SK-N-SH (cell line): ENCODE measurements around the gene IPO4.

Experiments used
- CTCF ChIP-seq: fragments of 200-600 bp; sonication (generic); IDR thresholded peaks from 2 replicates; pipeline ENCODE4 v1.6.1; 2017; ENCODE audit warnings: antibody characterized with exemption, mild to moderate bottlenecking, moderate library complexity
- EP300 ChIP-seq, 2 experiments: IDR thresholded peaks; 2 replicates each; pipeline versions ENCODE4 v1.4.0 to v1.6.1; 2012; ENCODE audit warnings: borderline replicate concordance in 1 of 2, low read depth in 1 of 2, low read length in 1 of 2
- EZH2phosphoT487 ChIP-seq: fragments of 200-600 bp; sonication (generic); IDR thresholded peaks from 2 replicates; pipeline ENCODE4 v1.6.1; 2017; ENCODE audit warnings: low read depth, mixed run types, mild to moderate bottlenecking, antibody characterized with exemption, moderate library complexity, borderline replicate concordance
- FOXM1 ChIP-seq: IDR thresholded peaks from 2 replicates; pipeline ENCODE4 v1.4.0; 2012; ENCODE audit warnings: low read depth, mild to moderate bottlenecking
- GATA2 ChIP-seq: sonication (generic); formaldehyde crosslinking; IDR thresholded peaks from 2 replicates; pipeline ENCODE4 v1.5.0; 2020; ENCODE audit warnings: mild to moderate bottlenecking, missing genetic modification reagents
- POLR2AphosphoS5 ChIP-seq: IDR thresholded peaks from 2 replicates; pipeline ENCODE4 v1.6.1; 2012; ENCODE audit warnings: low read depth, low read length
- RFX5 ChIP-seq: IDR thresholded peaks from 2 replicates; pipeline ENCODE4 v1.6.1; 2012; ENCODE audit warnings: mild to moderate bottlenecking, improper control_type of control experiment, low read length
- SIN3A ChIP-seq: IDR thresholded peaks from 2 replicates; pipeline ENCODE4 v1.6.1; 2012; ENCODE audit warnings: low read depth, mild to moderate bottlenecking, low read length, moderate library complexity, borderline replicate concordance
- SMC3 ChIP-seq: IDR thresholded peaks from 2 replicates; pipeline ENCODE4 v1.6.1; 2012; ENCODE audit warnings: low read depth, low read length, improper control_type of control experiment
- TAF1 ChIP-seq: IDR thresholded peaks from 2 replicates; pipeline ENCODE4 v1.6.1; 2012; ENCODE audit warnings: low read depth, mild to moderate bottlenecking, low read length, moderate library complexity, borderline replicate concordance
- TEAD4 ChIP-seq: IDR thresholded peaks from 2 replicates; pipeline ENCODE4 v1.4.0; 2012; ENCODE audit warnings: mild to moderate bottlenecking, borderline replicate concordance; ENCODE audit not compliant: insufficient read depth
- USF2 ChIP-seq: fragments of 150-350 bp; IDR thresholded peaks from 2 replicates; pipeline ENCODE4 v1.6.1; 2017; ENCODE audit warnings: antibody characterized with exemption, low read length, low read depth, borderline replicate concordance
- TF ChIP-seq, protein P1 (sequence below): IDR thresholded peaks from 2 replicates; pipeline ENCODE4; 2012

- no peak for TF ChIP-seq USF2
- no peak for TF ChIP-seq CTCF
- no peak for TF ChIP-seq TEAD4
- TF ChIP-seq, protein P1, sequence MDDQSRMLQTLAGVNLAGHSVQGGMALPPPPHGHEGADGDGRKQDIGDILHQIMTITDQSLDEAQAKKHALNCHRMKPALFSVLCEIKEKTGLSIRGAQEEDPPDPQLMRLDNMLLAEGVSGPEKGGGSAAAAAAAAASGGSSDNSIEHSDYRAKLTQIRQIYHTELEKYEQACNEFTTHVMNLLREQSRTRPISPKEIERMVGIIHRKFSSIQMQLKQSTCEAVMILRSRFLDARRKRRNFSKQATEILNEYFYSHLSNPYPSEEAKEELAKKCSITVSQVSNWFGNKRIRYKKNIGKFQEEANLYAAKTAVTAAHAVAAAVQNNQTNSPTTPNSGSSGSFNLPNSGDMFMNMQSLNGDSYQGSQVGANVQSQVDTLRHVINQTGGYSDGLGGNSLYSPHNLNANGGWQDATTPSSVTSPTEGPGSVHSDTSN = no peak
- TF ChIP-seq EP300 (IDR thresholded peaks at IDR 0.05; ENCODE audit: borderline replicate concordance in 1 of 2, low read depth in 1 of 2, low read length in 1 of 2) = no peak
- no peak for TF ChIP-seq FOXM1
- no peak for TF ChIP-seq POLR2AphosphoS5
- no peak for TF ChIP-seq SIN3A
- TF ChIP-seq EZH2phosphoT487 = no peak
- TF ChIP-seq TAF1 = no peak
- TF ChIP-seq GATA2 (CRISPR knock-in tag) = no peak
- TF ChIP-seq SMC3 = no peak
- no peak for TF ChIP-seq RFX5
Observed at GRCh38 chr14:24150993-24151392, 37.6 kb downstream of the IPO4 start.
